Fibroblast of lung (primary cell): ENCODE results near the gene SCRN2. TPM values are rescaled to one million over a fixed set of nuclear protein-coding genes. Genes with fewer than 3 reads are reported as not detected.

ENCODE experiments used
- DNase-seq, 2 donors: peaks; one replicate each; pipeline versions ENCODE4 v3.0.0 to v3.0.0-alpha.2; 2010; ENCODE audit warnings: low read depth in 2 of 2
- H2AFZ ChIP-seq: 2 replicates; pipeline ENCODE4 v1.5.1; 2012; ENCODE audit warnings: low read length, control low read depth, inconsistent platforms
- H3K27ac ChIP-seq: 2 replicates; pipeline ENCODE4 v1.5.1; 2011; ENCODE audit warnings: low read length, control low read depth; ENCODE audit not compliant: insufficient read depth
- H3K27me3 ChIP-seq: 2 replicates; pipeline ENCODE4 v1.5.1; 2011; ENCODE audit warnings: mild to moderate bottlenecking, low read length; ENCODE audit not compliant: control insufficient read depth, insufficient read depth
- H3K36me3 ChIP-seq: 2 replicates; pipeline ENCODE4 v1.5.1; 2011; ENCODE audit warnings: low read length; ENCODE audit not compliant: control insufficient read depth, insufficient read depth
- H3K4me1 ChIP-seq: 2 replicates; pipeline ENCODE4 v1.5.1; 2011; ENCODE audit warnings: low read length; ENCODE audit not compliant: control insufficient read depth, insufficient read depth; ENCODE audit errors: extremely low read depth
- H3K4me2 ChIP-seq: 2 replicates; pipeline ENCODE4 v1.5.1; 2011; ENCODE audit warnings: low read length, control low read depth; ENCODE audit not compliant: insufficient read depth; ENCODE audit errors: extremely low read depth
- H3K4me3 ChIP-seq, 4 experiments: fragments of 200-600 bp in 1 of 4; sonication (generic) in 1 of 4; replicated peaks in 1 of 4; 2 replicates each; pipeline ENCODE4 v1.5.1; 2011 to 2016; ENCODE audit warnings: low read length in 4 of 4, low read depth in 3 of 4, mild to moderate bottlenecking in 3 of 4, control low read depth in 2 of 4, inconsistent platforms in 1 of 4, mixed read lengths in 1 of 4; ENCODE audit not compliant: insufficient read depth in 1 of 4; ENCODE audit errors: control extremely low read depth in 1 of 4
- H3K79me2 ChIP-seq: 2 replicates; pipeline ENCODE4 v1.5.1; 2012; ENCODE audit warnings: mild to moderate bottlenecking, low read length, inconsistent platforms; ENCODE audit not compliant: control insufficient read depth, insufficient read depth
- H3K9ac ChIP-seq: 2 replicates; pipeline ENCODE4 v1.5.1; 2011; ENCODE audit warnings: mild to moderate bottlenecking, low read length, control low read depth; ENCODE audit not compliant: insufficient read depth
- H3K9me3 ChIP-seq: 2 replicates; pipeline ENCODE4 v1.5.1; 2012; ENCODE audit warnings: low read depth, low read length; ENCODE audit not compliant: control insufficient read depth, insufficient read depth
- H4K20me1 ChIP-seq: 2 replicates; pipeline ENCODE4 v1.5.1; 2011; ENCODE audit warnings: low read length; ENCODE audit not compliant: control insufficient read depth, insufficient read depth; ENCODE audit errors: extremely low read depth
- CTCF ChIP-seq, 2 donors: IDR thresholded peaks in 1 of 2; conservative IDR thresholded peaks in 1 of 2; 1 replicate in 1 of 2; 2 replicates in 1 of 2; pipeline ENCODE4 v1.5.1; 2011 to 2012; ENCODE audit warnings: low read length in 2 of 2, control low read depth in 1 of 2, inconsistent platforms in 1 of 2, low read depth in 1 of 2, mild to moderate bottlenecking in 1 of 2
- EZH2 ChIP-seq: IDR thresholded peaks from 2 replicates; pipeline ENCODE4 v1.5.1; 2012; ENCODE audit warnings: low read length, control low read depth, mild to moderate bottlenecking; ENCODE audit errors: missing control alignments
- polyA plus RNA-seq, 2 donors: library from polyadenylated mRNA; depleted of rRNA in 1 of 2; stranded (reverse) in 1 of 2; unstranded in 1 of 2; fragments of >200 nt; gene quantifications; 2 replicates each; pipeline ENCODE4 v1.2.1, GENCODE V29; 2011 to 2012; ENCODE audit warnings: missing spikeins in 1 of 2
- total RNA-seq: library from RNA; depleted of rRNA; stranded (reverse); fragments of >200 nt; gene quantifications from 2 replicates; pipeline ENCODE4 v1.2.1, GENCODE V29; 2014

Gene SCRN2
- total and polyA plus RNA-seq, 2 donors (not counting 1 experiment from before 2014, with no cell fraction given) = 10.6 to 40.8 TPM

DNA sequence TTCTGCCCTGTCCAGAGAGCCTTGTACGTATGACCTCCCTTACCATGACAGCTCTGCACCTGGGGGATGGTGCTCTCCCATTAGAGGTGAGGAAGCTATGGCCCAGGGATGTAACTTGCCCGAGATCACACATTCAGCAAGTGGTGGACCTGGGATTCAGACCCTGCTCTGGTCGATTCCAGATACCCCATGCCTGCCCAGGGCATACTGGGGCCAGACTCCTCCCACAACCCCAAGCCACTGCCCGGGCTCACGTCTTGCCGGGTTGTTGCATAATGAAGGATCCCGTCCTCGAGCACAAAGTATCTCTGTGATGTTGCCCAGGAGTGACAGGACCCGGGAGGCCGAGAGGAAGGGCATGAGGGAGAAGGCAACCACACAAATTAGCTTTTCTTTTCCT is 21.6 kb downstream of the SCRN2 start:
- peaks cover 6% of the 10 kb centered on the region for H3K4me1 ChIP-seq
- no peaks in the 10 kb centered on the region for H3K9me3 ChIP-seq
- H3K9ac ChIP-seq = no peak overlapping the region
- no peak overlapping the region for H2AFZ ChIP-seq
- no peaks in the 10 kb centered on the region for H3K79me2 ChIP-seq
- H3K4me3 ChIP-seq = no peak overlapping the region
- H3K27me3 ChIP-seq = no peaks in the 10 kb centered on the region
- DNase-seq = no peak
- H4K20me1 ChIP-seq = no peaks in the 10 kb centered on the region
- TF ChIP-seq CTCF (conservative IDR thresholded peaks at IDR 0.05 in 1 of 2, IDR thresholded peaks at IDR 0.05 in 1 of 2; ENCODE audit: low read depth in 1 of 2, low read length in 2 of 2) = no peak
- TF ChIP-seq EZH2 = no peak
- no peak overlapping the region for H3K4me2 ChIP-seq
- H3K36me3 ChIP-seq = peaks cover 11% of the 10 kb centered on the region
- H3K27ac ChIP-seq = no peak overlapping the region

GRCh38 chr17:47818002-47818695 is 22.9 kb downstream of the SCRN2 start:
- Histone ChIP-seq H3K4me3 (no peak overlapping the region), H3K9ac (no peak overlapping the region), H3K79me2 (no peaks in the 10 kb centered on the region), H3K4me1 (peaks cover 6% of the 10 kb centered on the region), H3K27ac (no peak overlapping the region), H3K9me3 (no peaks in the 10 kb centered on the region), H4K20me1 (no peaks in the 10 kb centered on the region), H3K36me3 (no peaks in the 10 kb centered on the region), H2AFZ (no peak overlapping the region), H3K27me3 (no peaks in the 10 kb centered on the region), H3K4me2 (no peak overlapping the region)
- DNase-seq = no peak
- TF ChIP-seq EZH2 (no peak), CTCF (conservative IDR thresholded peaks at IDR 0.05 in 1 of 2, IDR thresholded peaks at IDR 0.05 in 1 of 2; ENCODE audit: low read depth in 1 of 2, low read length in 2 of 2) (no peak)

DNA sequence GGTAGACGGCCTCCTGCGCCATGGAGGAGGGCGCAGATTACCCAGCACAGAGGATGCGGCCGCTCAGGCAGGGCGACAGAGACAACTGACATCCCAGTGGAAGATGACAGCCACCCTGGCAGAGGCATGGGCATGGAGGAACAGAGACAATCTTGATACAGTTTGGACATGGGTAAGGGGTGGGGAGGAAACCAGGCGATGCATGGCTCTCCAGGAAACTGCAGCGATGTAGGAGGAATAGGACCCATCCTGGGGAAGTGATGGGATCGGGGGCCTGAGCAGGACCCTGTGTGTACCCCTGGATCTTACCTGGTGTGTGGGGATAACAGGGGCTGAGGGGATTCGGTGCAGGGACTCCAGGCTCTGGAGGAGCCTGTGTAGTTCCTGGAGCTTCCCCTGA is 24.1 kb downstream of the SCRN2 start:
- Histone ChIP-seq H3K9ac (no peak overlapping the region), H3K4me2 (no peak overlapping the region), H3K36me3 (no peaks in the 10 kb centered on the region), H3K4me3 (no peak overlapping the region), H3K27me3 (no peaks in the 10 kb centered on the region), H3K79me2 (no peaks in the 10 kb centered on the region), H3K4me1 (no peaks in the 10 kb centered on the region), H3K9me3 (no peaks in the 10 kb centered on the region), H4K20me1 (no peaks in the 10 kb centered on the region), H3K27ac (no peak overlapping the region), H2AFZ (no peak overlapping the region)
- no peak for DNase-seq
- TF ChIP-seq CTCF (conservative IDR thresholded peaks at IDR 0.05 in 1 of 2, IDR thresholded peaks at IDR 0.05 in 1 of 2; ENCODE audit: low read depth in 1 of 2, low read length in 2 of 2) = no peak
- TF ChIP-seq EZH2 = no peak
